ENCODE data around the gene YPEL2.

Gene YPEL2

DNA sequence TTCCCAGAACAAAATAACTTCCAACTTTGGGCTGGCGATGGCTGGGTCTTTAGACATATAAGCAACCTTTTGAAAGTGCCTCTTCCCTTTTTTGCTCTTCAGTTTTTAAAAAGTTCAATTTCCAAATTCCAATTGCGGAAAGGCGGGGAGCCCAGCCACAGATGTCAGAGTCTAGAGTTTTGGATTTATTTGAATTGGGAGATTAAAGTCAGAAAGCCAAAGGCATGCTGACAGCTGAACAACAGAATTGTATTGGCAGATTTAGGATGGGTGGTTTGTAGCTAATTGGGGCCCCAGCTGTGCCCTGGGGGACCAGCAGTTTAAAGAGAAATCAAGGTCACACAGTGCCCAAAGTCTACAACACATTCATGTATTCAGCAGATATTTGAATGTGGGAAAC lies 10.5 kb downstream of the YPEL2 start:
- Histone ChIP-seq H3K9ac (ENCODE audit: low read depth, low read length) (no peak overlapping the region), H4K20me1 (ENCODE audit: insufficient read depth, low read length) (0 out of 2 replicates have a peak, but pooled peaks cover 11% of the 10 kb centered on the region), H3K79me2 (ENCODE audit: insufficient read depth, low read length) (no peaks in the 10 kb centered on the region), H3K4me2 (ENCODE audit: insufficient read depth, low read length) (no peak overlapping the region), H3K4me3 (ENCODE audit: low read depth in 1 of 2, low read length in 2 of 2) (no peak overlapping the region), H3K27me3 (ENCODE audit: insufficient read depth, low read length, poor library complexity) (peaks cover 6% of the 10 kb centered on the region), H3K9me3 (ENCODE audit: insufficient read depth, low read length, severe bottlenecking) (no peaks in the 10 kb centered on the region), H3K27ac (ENCODE audit: low read length) (no peak overlapping the region), H3K4me1 (ENCODE audit: insufficient read depth, low read length) (no peaks in the 10 kb centered on the region), H2AFZ (ENCODE audit: low read depth, low read length) (no peak overlapping the region), H3K36me3 (ENCODE audit: insufficient read depth, low read length) (no peaks in the 10 kb centered on the region)
- TF ChIP-seq EZH2 (IDR thresholded peaks at IDR 0.05; ENCODE audit: borderline replicate concordance, low read depth, low read length, severe bottlenecking) (no peak), CTCF (IDR thresholded peaks at IDR 0.05; ENCODE audit: borderline replicate concordance, extremely low read depth, low read length, poor library complexity, severe bottlenecking) (no peak)
- ATAC-seq (ENCODE audit: insufficient read depth, low read depth) (no peak), DNase-seq (no peak)

DNA sequence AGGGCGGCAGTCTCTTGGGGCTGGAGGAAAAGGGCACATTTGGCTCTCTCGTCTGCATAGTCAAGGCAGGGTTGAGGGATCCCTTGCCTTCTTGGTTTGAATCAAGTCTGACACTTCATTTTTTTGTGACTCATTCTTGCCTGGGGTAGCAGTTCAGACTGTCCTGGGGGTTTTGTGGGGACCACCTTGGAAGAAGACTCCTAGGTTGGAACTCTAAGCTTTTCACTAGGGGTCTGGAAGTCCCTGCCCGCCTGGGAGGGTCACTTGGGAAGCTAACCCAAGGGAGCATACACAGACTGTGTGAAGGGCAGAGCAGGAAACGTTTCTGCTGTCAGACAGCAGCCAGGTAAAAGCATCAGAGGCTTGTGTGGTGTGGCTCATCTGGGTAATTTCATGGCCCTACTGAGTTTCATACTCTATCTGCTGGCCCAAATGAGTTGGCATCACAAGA lies 11.3 kb downstream of the YPEL2 start:
- Histone ChIP-seq H3K4me1 (ENCODE audit: insufficient read depth, low read length) (no peaks in the 10 kb centered on the region), H2AFZ (ENCODE audit: low read depth, low read length) (no peak overlapping the region), H3K27ac (ENCODE audit: low read length) (no peak overlapping the region), H3K9me3 (ENCODE audit: insufficient read depth, low read length, severe bottlenecking) (no peaks in the 10 kb centered on the region), H3K27me3 (ENCODE audit: insufficient read depth, low read length, poor library complexity) (peaks cover 6% of the 10 kb centered on the region), H3K9ac (ENCODE audit: low read depth, low read length) (no peak overlapping the region), H3K36me3 (ENCODE audit: insufficient read depth, low read length) (no peaks in the 10 kb centered on the region), H3K4me3 (ENCODE audit: low read depth in 1 of 2, low read length in 2 of 2) (no peak overlapping the region), H4K20me1 (ENCODE audit: insufficient read depth, low read length) (0 out of 2 replicates have a peak, but pooled peaks cover 11% of the 10 kb centered on the region), H3K79me2 (ENCODE audit: insufficient read depth, low read length) (no peaks in the 10 kb centered on the region), H3K4me2 (ENCODE audit: insufficient read depth, low read length) (no peak overlapping the region)
- TF ChIP-seq EZH2 (IDR thresholded peaks at IDR 0.05; ENCODE audit: borderline replicate concordance, low read depth, low read length, severe bottlenecking) (no peak), CTCF (IDR thresholded peaks at IDR 0.05; ENCODE audit: borderline replicate concordance, extremely low read depth, low read length, poor library complexity, severe bottlenecking) (no peak)
- ATAC-seq (ENCODE audit: insufficient read depth, low read depth): no peak
- DNase-seq: no peak

- no peaks in the 10 kb centered on the region for H3K9me3 ChIP-seq (ENCODE audit: insufficient read depth, low read length, severe bottlenecking)
- TF ChIP-seq EZH2 (IDR thresholded peaks at IDR 0.05; ENCODE audit: borderline replicate concordance, low read depth, low read length, severe bottlenecking) (no peak), CTCF (IDR thresholded peaks at IDR 0.05; ENCODE audit: borderline replicate concordance, extremely low read depth, low read length, poor library complexity, severe bottlenecking) (no peak)
- no peak overlapping the region for H3K4me2 ChIP-seq (ENCODE audit: insufficient read depth, low read length)
- H3K36me3 ChIP-seq (ENCODE audit: insufficient read depth, low read length): no peaks in the 10 kb centered on the region
- no peak overlapping the region for H3K9ac ChIP-seq (ENCODE audit: low read depth, low read length)
- H3K4me3 ChIP-seq (ENCODE audit: low read depth in 1 of 2, low read length in 2 of 2): no peak overlapping the region
- peaks cover 3% of the 10 kb centered on the region for H3K27me3 ChIP-seq (ENCODE audit: insufficient read depth, low read length, poor library complexity)
- no peak overlapping the region for H3K27ac ChIP-seq (ENCODE audit: low read length)
- H3K79me2 ChIP-seq (ENCODE audit: insufficient read depth, low read length): no peaks in the 10 kb centered on the region
- no peak overlapping the region for H2AFZ ChIP-seq (ENCODE audit: low read depth, low read length)
- DNase-seq (no peak), ATAC-seq (ENCODE audit: insufficient read depth, low read depth) (no peak)
- no peaks in the 10 kb centered on the region for H3K4me1 ChIP-seq (ENCODE audit: insufficient read depth, low read length)
- 0 out of 2 replicates have a peak, but pooled peaks cover 11% of the 10 kb centered on the region for H4K20me1 ChIP-seq (ENCODE audit: insufficient read depth, low read length)
Measured at GRCh38 chr17:59345476-59345875, 14.0 kb downstream of the YPEL2 start.

DNA sequence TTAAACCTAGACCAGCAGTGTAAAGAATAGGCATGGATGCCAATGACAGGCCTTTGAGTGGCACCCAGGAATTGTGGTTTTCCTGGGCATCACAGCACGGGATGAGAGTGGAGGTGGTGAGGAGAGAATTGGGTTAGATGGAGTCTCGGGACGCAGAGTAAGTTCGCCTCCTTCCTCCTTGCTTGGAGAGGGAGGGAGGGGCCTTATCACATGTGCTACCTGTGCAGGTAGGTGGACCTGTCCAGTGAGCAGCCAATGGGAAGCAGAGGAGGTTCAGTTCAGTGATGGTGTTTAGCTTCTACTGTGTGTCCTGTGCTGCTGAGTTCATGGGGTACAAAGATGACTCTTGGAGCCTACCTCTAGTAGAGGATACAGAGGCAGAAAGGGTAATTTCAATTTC lies 14.9 kb downstream of the YPEL2 start:
- no peaks in the 10 kb centered on the region for H3K9me3 ChIP-seq (ENCODE audit: insufficient read depth, low read length, severe bottlenecking)
- peaks cover 3% of the 10 kb centered on the region for H3K27me3 ChIP-seq (ENCODE audit: insufficient read depth, low read length, poor library complexity)
- no peak for TF ChIP-seq EZH2 (IDR thresholded peaks at IDR 0.05; ENCODE audit: borderline replicate concordance, low read depth, low read length, severe bottlenecking)
- TF ChIP-seq CTCF (IDR thresholded peaks at IDR 0.05; ENCODE audit: borderline replicate concordance, extremely low read depth, low read length, poor library complexity, severe bottlenecking): no peak
- H3K27ac ChIP-seq (ENCODE audit: low read length): no peak overlapping the region
- ATAC-seq (ENCODE audit: insufficient read depth, low read depth) (no peak), DNase-seq (no peak)
- H3K79me2 ChIP-seq (ENCODE audit: insufficient read depth, low read length): no peaks in the 10 kb centered on the region
- H3K36me3 ChIP-seq (ENCODE audit: insufficient read depth, low read length): no peaks in the 10 kb centered on the region
- no peak overlapping the region for H2AFZ ChIP-seq (ENCODE audit: low read depth, low read length)
- no peak overlapping the region for H3K4me2 ChIP-seq (ENCODE audit: insufficient read depth, low read length)
- H3K9ac ChIP-seq (ENCODE audit: low read depth, low read length): no peak overlapping the region
- no peaks in the 10 kb centered on the region for H3K4me1 ChIP-seq (ENCODE audit: insufficient read depth, low read length)
- 0 out of 2 replicates have a peak, but pooled peaks cover 11% of the 10 kb centered on the region for H4K20me1 ChIP-seq (ENCODE audit: insufficient read depth, low read length)
- no peak overlapping the region for H3K4me3 ChIP-seq (ENCODE audit: low read depth in 1 of 2, low read length in 2 of 2)

Measured in DND-41 (cell line).